K562 (cell line): ENCODE data around the gene SPATA24. TPM values are rescaled to one million over a fixed set of nuclear protein-coding genes. Genes with fewer than 3 reads are reported as not detected.

Experiments
- ATF6 ChIP-seq: sonication (generic); formaldehyde crosslinking; IDR thresholded peaks from 2 replicates; pipeline ENCODE4 v1.4.0; 2020; ENCODE audit warnings: mild to moderate bottlenecking, missing genetic modification reagents
- ATF7 ChIP-seq: fragments of 450-650 bp; IDR thresholded peaks from 2 replicates; pipeline ENCODE4 v1.7.1; 2014; ENCODE audit warnings: mild to moderate bottlenecking, moderate library complexity
- BHLHE40 ChIP-seq: IDR thresholded peaks from 2 replicates; pipeline ENCODE4 v1.6.1; 2011; ENCODE audit warnings: low read length, improper control_type of control experiment
- CBX5 ChIP-seq: IDR thresholded peaks from 2 replicates; pipeline ENCODE4 v1.6.1; 2014; ENCODE audit warnings: low read depth, borderline replicate concordance
- E4F1 ChIP-seq: fragments of 250-450 bp; sonication (Bioruptor Pico); IDR thresholded peaks from 2 replicates; pipeline ENCODE4 v1.5.0; 2021; ENCODE audit warnings: mild to moderate bottlenecking, borderline replicate concordance
- HDAC2 ChIP-seq: fragments of 450-650 bp; IDR thresholded peaks from 2 replicates; pipeline ENCODE4 v1.6.1; 2016; ENCODE audit warnings: mild to moderate bottlenecking
- KLF16 ChIP-seq: IDR thresholded peaks from 2 replicates; pipeline ENCODE4 v1.6.1; 2016; ENCODE audit warnings: antibody characterized with exemption
- MAZ ChIP-seq, 2 experiments: fragments of 450-650 bp in 1 of 2; sonication (generic) in 1 of 2; formaldehyde crosslinking; IDR thresholded peaks in 1 of 2; conservative IDR thresholded peaks in 1 of 2; 2 replicates each; pipeline versions ENCODE4 v1.4.0 to v1.5.0; 2020; ENCODE audit warnings: mild to moderate bottlenecking in 1 of 2, missing genetic modification reagents in 1 of 2
- MTA3 ChIP-seq: fragments of 450-650 bp; formaldehyde crosslinking; IDR thresholded peaks from 2 replicates; pipeline ENCODE4 v1.6.1; 2017; ENCODE audit warnings: mild to moderate bottlenecking, borderline replicate concordance
- THRB ChIP-seq: fragments of 450-650 bp; formaldehyde crosslinking; conservative IDR thresholded peaks from 2 replicates; pipeline ENCODE4 v1.4.0; 2022; ENCODE audit warnings: mild to moderate bottlenecking, missing genetic modification characterization
- XRCC3 ChIP-seq: fragments of 450-650 bp; IDR thresholded peaks from 2 replicates; pipeline ENCODE4 v1.6.1; 2017; ENCODE audit warnings: mild to moderate bottlenecking, moderate library complexity
- ZBTB17 ChIP-seq: fragments of 450-650 bp; formaldehyde crosslinking; IDR thresholded peaks from 2 replicates; pipeline ENCODE4 v1.4.0; 2020; ENCODE audit warnings: mild to moderate bottlenecking
- ZBTB7A ChIP-seq: IDR thresholded peaks from 2 replicates; pipeline ENCODE4 v1.6.1; 2011; ENCODE audit warnings: low read depth, mild to moderate bottlenecking, low read length, moderate library complexity, borderline replicate concordance; ENCODE audit not compliant: control insufficient read depth
- ZNF512 ChIP-seq: IDR thresholded peaks from 2 replicates; pipeline ENCODE4 v1.6.1; 2016; ENCODE audit warnings: missing genetic modification characterization, missing compliant biosample characterization
- polyA plus RNA-seq, 8 experiments: library from polyadenylated mRNA; depleted of rRNA in 4 of 8; stranded (reverse) in 5 of 8; unstranded in 3 of 8; fragments of >200 nt; fragmentation: Nextera tagmentation in 2 of 8; fragmentation: Illumina TruSeq in 1 of 8; extraction: Ambion mirVana in 2 of 8; extraction: Trizol in 1 of 8; gene quantifications; 2 replicates each; pipeline versions ENCODE4 v1.2.1 to v1.2.3, GENCODE V29; 2011 to 2014; ENCODE audit warnings: inconsistent platforms in 1 of 8, missing spikeins in 1 of 8
- total RNA-seq, 7 experiments: library from RNA; depleted of rRNA in 6 of 7; stranded (reverse); fragments of >200 nt in 6 of 7; fragmentation: Illumina TruSeq in 2 of 7; extraction: Trizol in 2 of 7; gene quantifications; 2 replicates each; pipeline versions ENCODE4 v1.2.1 to v1.2.3, GENCODE V29; 2011 to 2021; ENCODE audit warnings: low replicate concordance in 1 of 7
- TF ChIP-seq, protein P1 (sequence below), 2 experiments: IDR thresholded peaks in 1 of 2; conservative IDR thresholded peaks in 1 of 2; 2 replicates each; pipeline ENCODE4 v1.6.1; 2016; ENCODE audit warnings: low read depth in 2 of 2, mild to moderate bottlenecking in 1 of 2, missing compliant biosample characterization in 1 of 2, missing genetic modification characterization in 1 of 2, moderate library complexity in 1 of 2

Gene SPATA24
- total and polyA plus RNA-seq, 9 of the 15 experiments (the other 6 are each of a cell fraction or from before 2014, with no cell fraction given), result 4.1 to 12.6 (median 8.0) TPM

GRCh38 chr5:139385061-139386049 is 18.5 kb downstream of the SPATA24 start (continued):
- TF ChIP-seq CBX5, result no peak
- no peak for TF ChIP-seq THRB (CRISPR knock-in tag)
- TF ChIP-seq E4F1 (CRISPR knock-in tag), result no peak
- TF ChIP-seq ATF7, result 0 out of 2 replicates have a peak, but pooled peaks have one; percentile 40
- TF ChIP-seq ZNF512 (tag), result no peak
- no peak for TF ChIP-seq ATF6 (CRISPR knock-in tag)
- TF ChIP-seq MAZ (CRISPR knock-in tag; conservative IDR thresholded peaks at IDR 0.05 in 1 of 2, IDR thresholded peaks at IDR 0.05 in 1 of 2), result peak in 1 of 2 experiments; percentile 70; a peak in 2 of 4 replicates
- TF ChIP-seq KLF16, result no peak
- TF ChIP-seq, protein P1, sequence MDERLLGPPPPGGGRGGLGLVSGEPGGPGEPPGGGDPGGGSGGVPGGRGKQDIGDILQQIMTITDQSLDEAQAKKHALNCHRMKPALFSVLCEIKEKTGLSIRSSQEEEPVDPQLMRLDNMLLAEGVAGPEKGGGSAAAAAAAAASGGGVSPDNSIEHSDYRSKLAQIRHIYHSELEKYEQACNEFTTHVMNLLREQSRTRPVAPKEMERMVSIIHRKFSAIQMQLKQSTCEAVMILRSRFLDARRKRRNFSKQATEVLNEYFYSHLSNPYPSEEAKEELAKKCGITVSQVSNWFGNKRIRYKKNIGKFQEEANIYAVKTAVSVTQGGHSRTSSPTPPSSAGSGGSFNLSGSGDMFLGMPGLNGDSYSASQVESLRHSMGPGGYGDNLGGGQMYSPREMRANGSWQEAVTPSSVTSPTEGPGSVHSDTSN (CRISPR knock-in tag; IDR thresholded peaks at IDR 0.05; ENCODE audit: low read depth), result no peak
- TF ChIP-seq, protein P1 (tag; conservative IDR thresholded peaks at IDR 0.05; ENCODE audit: low read depth), result no peak
- TF ChIP-seq HDAC2, result peak; percentile 52; the same call in 1 of the 2 replicates
- no peak for TF ChIP-seq ZBTB7A
- TF ChIP-seq ZBTB17 (CRISPR knock-in tag), result peak; percentile 88
- peak; percentile 89 for TF ChIP-seq BHLHE40
- no peak for TF ChIP-seq XRCC3
- TF ChIP-seq MTA3, result peak; percentile 23; the same call in 1 of the 2 replicates
